Measurements from ENCODE around the gene DENND6B.

Gene DENND6B

GRCh38 chr22:50283821-50284220 is 43.0 kb downstream of the DENND6B start:
- DNase-seq (ENCODE audit: low read depth), result no peak
- TF ChIP-seq CTCF (conservative IDR thresholded peaks at IDR 0.05; ENCODE audit: low read length), result no peak
- no peak overlapping the region for H3K4me3 ChIP-seq (ENCODE audit: low read length)

- no peak overlapping the region for H3K4me3 ChIP-seq (ENCODE audit: low read length)
- TF ChIP-seq CTCF (conservative IDR thresholded peaks at IDR 0.05; ENCODE audit: low read length), result no peak
- DNase-seq (ENCODE audit: low read depth), result peak; percentile 68
Observed at GRCh38 chr22:50282361-50283155, 44.3 kb downstream of the DENND6B start.

DNA sequence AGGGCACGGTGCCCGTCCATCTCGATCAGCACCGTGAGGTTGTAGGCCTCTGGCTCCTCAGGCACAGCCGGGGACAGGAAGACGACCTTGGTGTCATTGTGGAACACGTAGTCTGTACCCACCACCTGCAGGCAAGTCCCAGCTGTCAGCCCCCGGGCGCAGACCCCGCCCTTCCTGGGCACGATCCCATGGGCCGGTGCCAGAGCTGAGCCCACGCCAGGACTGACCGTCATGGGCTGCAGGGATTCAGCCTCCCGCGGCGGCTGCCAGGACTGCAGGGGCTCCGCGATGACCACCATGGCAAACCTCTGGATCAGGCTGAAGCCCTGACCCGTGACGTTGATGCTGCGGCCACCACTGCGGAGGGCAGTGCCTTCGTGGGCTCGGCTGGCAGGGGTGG is 44.9 kb downstream of the DENND6B start:
- H3K4me3 ChIP-seq (ENCODE audit: low read length), result no peak overlapping the region
- DNase-seq (ENCODE audit: low read depth), result no peak
- TF ChIP-seq CTCF (conservative IDR thresholded peaks at IDR 0.05; ENCODE audit: low read length), result no peak

DNA sequence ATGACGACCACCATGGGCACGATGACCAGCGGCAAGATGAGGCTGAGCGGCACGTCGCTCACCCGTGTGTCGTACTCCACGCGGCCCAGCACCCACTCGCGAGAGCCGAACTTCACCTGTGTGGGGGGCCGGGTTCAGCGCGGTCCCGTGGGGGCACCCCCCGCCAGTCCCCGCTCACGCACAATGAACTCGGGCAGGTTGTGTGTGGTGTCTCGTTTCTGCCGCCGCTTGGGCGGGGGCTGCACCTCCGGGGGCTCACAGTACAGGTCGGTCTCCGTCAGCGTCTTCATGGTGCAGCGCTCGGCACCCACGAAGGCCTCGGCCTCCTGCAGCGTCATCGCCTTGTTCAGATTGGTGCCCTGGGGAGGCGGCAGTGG is 45.4 kb downstream of the DENND6B start:
- no peak for TF ChIP-seq CTCF (conservative IDR thresholded peaks at IDR 0.05; ENCODE audit: low read length)
- no peak overlapping the region for H3K4me3 ChIP-seq (ENCODE audit: low read length)

GRCh38 chr22:50280708-50281383 is 46.0 kb downstream of the DENND6B start:
- DNase-seq (ENCODE audit: low read depth), result no peak
- H3K4me3 ChIP-seq (ENCODE audit: low read length), result no peak overlapping the region
- no peak for TF ChIP-seq CTCF (conservative IDR thresholded peaks at IDR 0.05; ENCODE audit: low read length)

More for the DNA sequence above, 45.4 kb downstream of the DENND6B start:
- no peak for DNase-seq (ENCODE audit: low read depth)

GRCh38 chr22:50280022-50280707 is 46.6 kb downstream of the DENND6B start:
- no peak for DNase-seq (ENCODE audit: low read depth)
- no peak for TF ChIP-seq CTCF (conservative IDR thresholded peaks at IDR 0.05; ENCODE audit: low read length)
- no peak overlapping the region for H3K4me3 ChIP-seq (ENCODE audit: low read length)

Data from AG10803 (cell line).